Activated T-helper 1 cell treated with anti-CD3 and anti-CD28 coated beads, Interleukin-2, amount 50 U/mL, for 16 hours (primary cell): ENCODE results near the gene TDRD6.
"Not testable (repeated sequence)": the region's sequence is repeated elsewhere in the genome, so short reads cannot be mapped to it uniquely, and the experiment has no call there.

Experiments used
- DNase-seq, 2 donors: peaks; one replicate each; pipeline ENCODE4 v3.0.0-alpha.2; 2020; ENCODE audit warnings: low read depth in 1 of 2, low spot score in 1 of 2

The TDRD6 gene, protein sequence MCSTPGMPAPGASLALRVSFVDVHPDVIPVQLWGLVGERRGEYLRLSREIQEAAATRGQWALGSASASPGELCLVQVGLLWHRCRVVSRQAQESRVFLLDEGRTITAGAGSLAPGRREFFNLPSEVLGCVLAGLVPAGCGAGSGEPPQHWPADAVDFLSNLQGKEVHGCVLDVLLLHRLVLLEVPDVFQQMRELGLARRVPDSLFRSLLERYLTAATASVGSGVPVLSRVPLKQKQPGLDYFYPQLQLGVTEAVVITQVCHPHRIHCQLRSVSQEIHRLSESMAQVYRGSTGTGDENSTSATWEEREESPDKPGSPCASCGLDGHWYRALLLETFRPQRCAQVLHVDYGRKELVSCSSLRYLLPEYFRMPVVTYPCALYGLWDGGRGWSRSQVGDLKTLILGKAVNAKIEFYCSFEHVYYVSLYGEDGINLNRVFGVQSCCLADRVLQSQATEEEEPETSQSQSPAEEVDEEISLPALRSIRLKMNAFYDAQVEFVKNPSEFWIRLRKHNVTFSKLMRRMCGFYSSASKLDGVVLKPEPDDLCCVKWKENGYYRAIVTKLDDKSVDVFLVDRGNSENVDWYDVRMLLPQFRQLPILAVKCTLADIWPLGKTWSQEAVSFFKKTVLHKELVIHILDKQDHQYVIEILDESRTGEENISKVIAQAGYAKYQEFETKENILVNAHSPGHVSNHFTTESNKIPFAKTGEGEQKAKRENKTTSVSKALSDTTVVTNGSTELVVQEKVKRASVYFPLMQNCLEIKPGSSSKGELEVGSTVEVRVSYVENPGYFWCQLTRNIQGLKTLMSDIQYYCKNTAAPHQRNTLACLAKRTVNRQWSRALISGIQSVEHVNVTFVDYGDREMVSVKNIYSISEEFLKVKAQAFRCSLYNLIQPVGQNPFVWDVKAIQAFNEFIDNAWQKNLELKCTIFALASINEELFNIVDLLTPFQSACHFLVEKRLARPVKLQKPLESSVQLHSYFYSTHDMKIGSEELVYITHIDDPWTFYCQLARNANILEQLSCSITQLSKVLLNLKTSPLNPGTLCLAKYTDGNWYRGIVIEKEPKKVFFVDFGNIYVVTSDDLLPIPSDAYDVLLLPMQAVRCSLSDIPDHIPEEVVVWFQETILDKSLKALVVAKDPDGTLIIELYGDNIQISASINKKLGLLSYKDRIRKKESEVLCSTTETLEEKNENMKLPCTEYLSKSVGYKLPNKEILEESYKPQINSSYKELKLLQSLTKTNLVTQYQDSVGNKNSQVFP (N-terminal part only)

DNA sequence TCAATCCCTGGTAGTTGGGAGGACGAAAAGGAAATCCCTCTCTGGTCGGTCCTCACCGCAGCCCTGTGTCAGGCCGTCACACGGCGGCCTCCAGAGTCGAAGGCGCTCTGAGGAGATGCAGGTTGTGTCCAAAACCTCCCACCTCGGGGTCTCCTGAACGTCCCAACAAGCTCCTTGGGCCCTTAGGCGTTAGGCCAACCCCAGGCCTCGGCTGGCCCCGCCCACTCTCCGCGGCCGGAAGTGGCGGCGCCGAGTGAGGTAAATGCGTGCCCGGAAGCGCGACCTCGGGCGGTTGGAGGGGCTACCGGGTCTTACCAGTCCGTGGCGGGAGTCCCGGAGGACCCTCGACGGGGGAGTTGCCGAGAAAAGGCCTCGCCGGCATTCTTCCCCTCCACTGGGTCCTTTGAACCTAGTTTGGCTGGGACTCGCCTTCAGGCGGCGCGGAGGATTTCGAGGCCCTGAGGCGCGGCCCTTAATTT is at the start of gene TDRD6:
TSS of gene TDRD6 (plus strand) at position 267 of the 479 bp plus-strand sequence. CDS start 244 bp downstream, outside the sequence.
- no peak for DNase-seq

GRCh38 chr6:46637933-46638332 is 49.8 kb upstream of the TDRD6 start:
- DNase-seq, result no peak

DNA sequence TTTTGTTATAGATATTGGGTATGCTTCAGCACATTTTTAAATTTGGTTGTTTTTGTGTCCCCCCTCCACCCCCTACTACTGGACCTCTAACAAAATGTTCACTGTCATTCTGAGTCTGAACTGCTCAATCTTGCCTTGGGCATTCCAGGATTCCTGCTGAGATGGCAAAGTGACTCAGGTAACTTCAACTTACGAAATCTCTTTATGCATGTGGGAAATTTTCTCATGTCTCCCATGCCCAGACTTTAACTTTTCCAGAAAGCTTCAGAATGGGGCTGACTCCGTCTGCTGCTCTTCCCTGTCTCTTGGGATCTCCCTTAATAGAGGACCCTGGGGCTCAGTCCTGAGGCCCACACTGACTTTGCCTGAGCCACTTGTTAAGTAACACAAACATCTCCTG is 49.0 kb upstream of the TDRD6 start:
- no peak for DNase-seq

DNA sequence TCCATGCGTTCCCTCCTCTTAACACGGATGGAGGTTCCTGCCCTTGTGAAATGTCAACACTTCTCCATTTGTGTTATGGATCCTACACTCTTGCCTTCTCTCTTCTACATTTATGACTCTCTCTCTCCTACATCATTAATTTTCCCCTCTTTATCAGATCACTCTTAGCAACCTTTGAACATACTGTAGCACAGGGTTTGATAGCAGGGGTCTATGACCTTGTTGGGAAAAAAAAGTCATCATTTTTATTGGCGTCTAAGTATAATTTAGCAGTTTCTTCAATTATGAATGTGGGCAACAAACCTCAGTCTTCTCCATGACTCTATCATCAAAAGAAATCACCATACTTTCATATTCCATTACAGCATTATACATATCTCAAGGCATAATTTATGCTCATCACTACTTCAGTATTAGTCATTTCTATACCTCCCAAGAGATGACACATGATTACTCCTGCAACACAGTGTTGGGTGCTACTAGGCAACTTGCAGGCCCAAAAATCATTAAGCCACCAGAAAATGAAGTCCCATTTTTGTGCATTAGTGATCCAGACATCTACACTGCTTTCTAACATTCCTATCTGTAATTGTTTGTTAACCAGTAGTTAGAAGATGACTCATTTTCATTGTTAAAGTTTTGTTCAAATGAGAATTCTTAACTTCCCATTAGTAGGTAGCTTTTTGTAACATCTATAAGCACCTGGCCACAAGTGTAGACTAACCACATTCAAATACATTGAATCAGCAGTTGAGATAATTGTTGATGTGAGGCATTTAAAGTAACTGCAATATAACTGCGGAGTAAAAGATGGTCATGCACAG is 44.5 kb upstream of the TDRD6 start:
- no peak for DNase-seq

GRCh38 chr6:46645265-46645664 is 42.4 kb upstream of the TDRD6 start:
- no peak for DNase-seq

- not testable (repeated sequence) for DNase-seq
Measured at GRCh38 chr6:46648108-46648507, 39.6 kb upstream of the TDRD6 start.

DNA sequence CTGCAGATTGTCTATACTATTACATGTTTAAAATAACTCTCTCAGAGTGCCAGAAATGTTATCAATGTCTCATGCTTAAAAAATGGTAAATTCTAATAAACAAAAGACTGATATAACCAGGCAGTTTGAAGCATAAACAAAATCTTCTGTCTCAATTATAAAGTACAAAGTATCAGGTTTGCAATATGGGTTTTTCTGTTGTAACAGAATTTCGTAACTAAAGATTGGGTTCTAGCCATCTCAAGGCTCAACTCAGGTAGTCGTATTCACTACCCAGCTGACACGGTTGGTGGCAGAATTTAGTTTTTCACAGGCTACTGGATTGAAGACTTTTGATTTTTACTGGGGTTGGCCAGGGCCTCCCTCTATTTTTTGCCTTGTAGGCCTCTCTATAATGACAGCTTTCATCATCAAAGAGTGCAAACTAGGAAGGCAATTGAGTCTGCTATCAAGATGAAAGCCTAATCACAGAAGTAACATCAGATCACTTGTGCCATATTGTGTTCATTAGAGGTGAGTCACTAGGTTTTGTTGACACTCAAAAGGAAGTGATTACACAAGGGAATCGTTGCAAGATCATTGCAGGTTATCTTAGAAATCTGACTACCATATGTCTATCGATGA is 38.7 kb upstream of the TDRD6 start:
- no peak for DNase-seq

- no peak for DNase-seq
Measured at GRCh38 chr6:46651006-46651405, 36.7 kb upstream of the TDRD6 start.

DNA sequence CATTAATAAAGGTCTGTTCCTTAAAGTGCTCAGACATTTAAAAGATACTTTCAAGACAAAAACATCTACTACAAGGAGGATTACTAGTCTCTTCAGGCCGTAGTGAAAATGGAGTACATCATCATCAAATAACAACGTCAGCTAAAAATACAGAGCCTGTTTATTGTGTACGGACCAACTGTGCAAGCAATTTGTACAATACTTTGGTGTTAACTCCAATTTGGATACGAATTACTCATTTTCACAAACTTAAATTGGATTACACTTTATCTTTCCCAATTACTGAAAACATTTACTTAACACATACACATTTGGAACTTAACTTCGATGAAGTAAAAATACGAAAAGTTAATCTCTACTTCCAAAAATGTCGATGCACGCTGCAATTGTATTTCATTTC is 35.9 kb upstream of the TDRD6 start:
- no peak for DNase-seq

DNA sequence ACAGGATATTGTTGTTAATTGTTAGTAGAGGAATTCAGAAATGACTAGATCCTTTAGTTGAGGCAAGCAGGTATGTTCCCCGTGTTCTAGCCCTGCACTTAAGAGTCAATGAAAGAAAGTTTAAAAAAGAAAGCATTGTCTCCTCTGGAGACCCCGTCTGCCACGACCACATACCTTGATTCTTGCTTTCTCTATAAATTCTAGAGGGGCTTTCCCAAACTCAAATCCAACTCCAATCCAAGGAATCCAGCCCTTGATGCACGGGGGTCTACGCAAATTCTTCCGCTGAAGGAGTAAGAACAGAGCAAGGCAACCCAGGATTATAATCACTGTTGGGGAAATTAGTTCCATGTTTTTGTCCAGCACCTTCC is 35.5 kb upstream of the TDRD6 start:
- no peak for DNase-seq

DNA sequence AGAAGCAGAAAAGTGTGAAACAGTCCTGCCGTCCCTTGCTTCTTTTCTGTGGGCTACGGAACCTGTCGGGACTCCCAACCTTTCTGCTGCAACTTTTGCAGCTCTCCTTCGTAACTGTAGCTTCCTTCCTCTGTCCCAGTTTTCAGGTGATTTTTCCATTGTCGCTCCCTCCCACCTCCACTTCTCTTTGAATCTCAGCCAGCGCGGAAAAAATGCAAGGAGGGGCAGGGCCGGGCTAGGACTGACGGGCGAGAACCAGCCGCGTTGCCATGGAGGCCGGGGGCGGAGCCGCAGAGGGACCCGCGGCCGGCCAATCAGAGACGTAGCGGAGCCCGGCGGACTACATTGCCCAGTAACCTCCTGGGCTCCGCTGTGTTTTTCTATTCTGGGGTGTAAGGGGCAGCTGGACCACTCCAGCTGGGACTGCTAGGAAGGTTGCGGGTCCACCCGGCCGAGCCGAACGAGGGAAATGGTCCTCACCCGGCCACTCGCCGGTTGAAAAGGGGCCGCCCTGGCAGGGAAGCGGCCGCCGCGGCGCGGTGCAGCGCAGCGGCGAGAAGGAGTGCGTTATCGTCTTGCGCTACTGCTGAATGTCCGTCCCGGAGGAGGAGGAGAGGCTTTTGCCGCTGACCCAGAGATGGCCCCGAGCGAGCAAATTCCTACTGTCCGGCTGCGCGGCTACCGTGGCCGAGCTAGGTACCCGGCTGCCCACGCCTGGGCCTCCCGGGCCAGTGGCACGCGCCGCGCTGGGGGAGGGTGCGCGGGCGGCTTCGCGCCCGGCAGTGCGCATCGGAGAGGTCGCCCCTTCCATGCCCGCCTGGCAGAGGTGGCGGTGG is 34.9 kb upstream of the TDRD6 start, which contains the start of the genes CYP39A1 and SLC25A27:
TSS of gene CYP39A1 (minus strand) at position 216 of the 836 bp plus-strand sequence. CDS start 236 bp downstream, outside the sequence.
TSS of gene SLC25A27 (plus strand) at position 373 of the 836 bp plus-strand sequence. CDS start at position 591, 218 bp downstream.
- DNase-seq, result peak; percentile 53 to 59

- DNase-seq, result no peak
Measured at GRCh38 chr6:46653439-46654195, 34.1 kb upstream of the TDRD6 start.

GRCh38 chr6:46655803-46656202 is 31.9 kb upstream of the TDRD6 start:
- DNase-seq, result no peak

GRCh38 chr6:46657642-46658041 is 30.0 kb upstream of the TDRD6 start:
- no peak for DNase-seq

GRCh38 chr6:46661483-46661882 is 26.2 kb upstream of the TDRD6 start:
- no peak for DNase-seq

DNA sequence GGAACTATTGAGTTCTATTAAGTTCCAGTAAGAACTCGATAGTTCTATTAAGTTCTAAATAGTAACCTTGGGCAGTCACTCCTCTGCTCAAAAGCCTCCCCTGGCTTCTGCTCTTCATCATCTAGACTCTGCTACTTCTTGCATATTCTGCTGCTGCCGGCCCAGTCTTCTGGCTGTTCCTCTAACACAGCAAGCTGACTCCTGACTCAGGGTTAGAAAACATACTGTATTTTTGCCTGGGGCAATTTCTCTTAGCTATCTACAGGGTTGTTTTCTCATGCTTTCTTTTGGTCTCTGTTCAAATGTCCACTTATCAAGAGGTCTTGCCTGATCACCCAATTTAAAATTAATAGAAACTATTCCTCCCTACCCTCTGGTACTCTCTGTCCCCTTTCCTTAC is 20.3 kb upstream of the TDRD6 start:
- no peak for DNase-seq

DNA sequence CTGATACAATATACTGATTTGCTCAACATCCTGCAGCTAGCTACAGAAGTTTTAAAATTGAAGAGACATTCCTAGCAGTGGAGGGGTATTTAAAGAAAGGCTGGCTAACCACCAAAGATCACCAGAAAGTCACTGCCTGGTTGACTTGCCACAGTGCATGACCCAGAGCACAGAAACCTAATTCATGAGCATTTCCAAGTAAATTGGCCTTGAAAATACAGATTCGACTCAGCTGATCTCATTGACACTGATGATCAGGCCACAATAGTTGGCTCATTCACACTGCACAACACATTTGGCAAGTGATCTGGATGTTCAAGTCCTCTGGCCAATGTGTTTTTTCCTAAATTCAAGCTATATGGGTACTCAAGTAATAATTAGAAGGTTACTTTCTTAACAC is 13.3 kb upstream of the TDRD6 start:
- DNase-seq, result no peak
